ENCODE results near the gene CCDC148.

DNA sequence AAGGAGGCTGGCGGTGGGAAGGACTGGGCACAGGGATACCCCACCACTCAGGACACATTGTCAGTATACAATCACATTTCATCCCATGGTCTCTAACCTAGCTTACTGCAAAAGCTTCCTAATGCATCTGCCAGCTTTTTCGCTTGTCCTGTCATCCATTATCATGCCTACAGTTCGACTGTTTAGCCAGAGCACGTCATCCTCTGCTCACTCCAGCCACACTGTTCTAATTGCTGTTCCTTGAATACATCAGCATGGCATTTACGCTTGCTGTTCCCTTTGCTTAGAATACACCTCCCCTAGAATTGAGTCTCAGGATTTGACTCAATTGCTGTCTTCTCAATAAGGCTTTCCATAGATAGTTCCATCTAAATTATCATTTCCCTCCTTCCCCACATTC, 166.3 kb downstream of the CCDC148 start:
- TF ChIP-seq, protein P1, sequence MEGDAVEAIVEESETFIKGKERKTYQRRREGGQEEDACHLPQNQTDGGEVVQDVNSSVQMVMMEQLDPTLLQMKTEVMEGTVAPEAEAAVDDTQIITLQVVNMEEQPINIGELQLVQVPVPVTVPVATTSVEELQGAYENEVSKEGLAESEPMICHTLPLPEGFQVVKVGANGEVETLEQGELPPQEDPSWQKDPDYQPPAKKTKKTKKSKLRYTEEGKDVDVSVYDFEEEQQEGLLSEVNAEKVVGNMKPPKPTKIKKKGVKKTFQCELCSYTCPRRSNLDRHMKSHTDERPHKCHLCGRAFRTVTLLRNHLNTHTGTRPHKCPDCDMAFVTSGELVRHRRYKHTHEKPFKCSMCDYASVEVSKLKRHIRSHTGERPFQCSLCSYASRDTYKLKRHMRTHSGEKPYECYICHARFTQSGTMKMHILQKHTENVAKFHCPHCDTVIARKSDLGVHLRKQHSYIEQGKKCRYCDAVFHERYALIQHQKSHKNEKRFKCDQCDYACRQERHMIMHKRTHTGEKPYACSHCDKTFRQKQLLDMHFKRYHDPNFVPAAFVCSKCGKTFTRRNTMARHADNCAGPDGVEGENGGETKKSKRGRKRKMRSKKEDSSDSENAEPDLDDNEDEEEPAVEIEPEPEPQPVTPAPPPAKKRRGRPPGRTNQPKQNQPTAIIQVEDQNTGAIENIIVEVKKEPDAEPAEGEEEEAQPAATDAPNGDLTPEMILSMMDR (IDR thresholded peaks at IDR 0.05) = no peak
- no peak for TF ChIP-seq POLR2A (IDR thresholded peaks at IDR 0.05)

Measured in testis (tissue), 2 donors.